GM23248 (cell line): ENCODE results near the gene HNMT.

Source experiments
- EZH2 ChIP-seq: fragments of 200-600 bp; sonication (generic); IDR thresholded peaks from 2 replicates; pipeline ENCODE4 v1.6.1; 2018; ENCODE audit warnings: antibody characterized with exemption, mild to moderate bottlenecking; ENCODE audit not compliant: insufficient read depth, poor library complexity, severe bottlenecking
- EZH2phosphoT487 ChIP-seq: fragments of 200-600 bp; sonication (generic); IDR thresholded peaks from 2 replicates; pipeline ENCODE4 v1.6.1; 2018; ENCODE audit warnings: antibody characterized with exemption, moderate library complexity, mild to moderate bottlenecking, low read depth; ENCODE audit not compliant: insufficient read depth

- TF ChIP-seq EZH2 (no peak), EZH2phosphoT487 (no peak)
These were observed 24.1 kb upstream of the HNMT start for GRCh38 chr2:137940154-137940553.
